ENCODE data around the gene SOX6.

SOX6 gene

DNA sequence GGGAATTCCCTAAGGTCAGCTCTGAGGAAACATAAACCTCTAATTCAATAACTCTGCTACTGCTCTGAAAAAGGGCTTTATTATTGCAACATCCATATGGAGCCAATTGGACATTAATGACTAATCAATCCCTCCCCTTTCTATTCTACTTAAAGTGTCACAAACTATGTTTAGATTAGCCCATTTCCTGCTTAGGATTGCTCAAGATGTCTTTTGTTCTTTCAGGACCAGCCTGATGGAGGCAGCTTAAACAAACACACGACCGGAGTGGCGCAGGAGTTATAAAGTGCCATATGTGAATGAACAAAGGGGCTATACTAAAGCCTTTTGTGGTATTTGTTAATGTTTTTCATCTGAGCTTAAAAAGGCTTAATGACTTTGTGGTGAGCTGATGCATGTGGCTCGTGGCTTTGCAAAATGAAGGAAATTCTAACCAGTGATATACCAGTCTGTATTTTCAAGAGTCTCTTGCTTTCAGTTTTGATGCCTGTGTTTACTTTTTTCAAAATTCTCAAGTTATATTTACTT lies 354.4 kb downstream of the SOX6 start:
- Histone ChIP-seq H3K27ac (ENCODE audit: insufficient read depth, low read depth, low read length, poor library complexity, severe bottlenecking) (no peak overlapping the region), H3K9me3 (ENCODE audit: control insufficient read depth, low read length) (no peaks in the 10 kb centered on the region), H3K4me3 (ENCODE audit: insufficient read depth, low read depth, low read length) (no peak overlapping the region), H3K36me3 (ENCODE audit: control insufficient read depth, insufficient read depth, low read length) (no peaks in the 10 kb centered on the region), H3K27me3 (ENCODE audit: control insufficient read depth, insufficient read depth, low read length, poor library complexity, severe bottlenecking) (no peaks in the 10 kb centered on the region), H3K4me1 (ENCODE audit: control insufficient read depth, insufficient read depth, low read length) (no peaks in the 10 kb centered on the region)
- WGBS, 2 experiments, result 60 to 77% methylated on average over 4 of the region's 4 CpGs

- Histone ChIP-seq H3K27me3 (ENCODE audit: control insufficient read depth, insufficient read depth, low read length, poor library complexity, severe bottlenecking) (no peaks in the 10 kb centered on the region), H3K27ac (ENCODE audit: insufficient read depth, low read depth, low read length, poor library complexity, severe bottlenecking) (no peak overlapping the region), H3K4me1 (ENCODE audit: control insufficient read depth, insufficient read depth, low read length) (no peaks in the 10 kb centered on the region), H3K36me3 (ENCODE audit: control insufficient read depth, insufficient read depth, low read length) (no peaks in the 10 kb centered on the region), H3K9me3 (ENCODE audit: control insufficient read depth, low read length) (no peaks in the 10 kb centered on the region), H3K4me3 (ENCODE audit: insufficient read depth, low read depth, low read length) (no peak overlapping the region)
- 91 to 94% methylated on average over 4 of the region's 4 CpGs for WGBS, 2 experiments
These were observed 355.2 kb downstream of the SOX6 start for GRCh38 chr11:16001044-16001568.

GRCh38 chr11:16000065-16000464 lies 356.3 kb downstream of the SOX6 start:
- Histone ChIP-seq H3K4me3 (ENCODE audit: insufficient read depth, low read depth, low read length) (no peak overlapping the region), H3K27ac (ENCODE audit: insufficient read depth, low read depth, low read length, poor library complexity, severe bottlenecking) (no peak overlapping the region), H3K27me3 (ENCODE audit: control insufficient read depth, insufficient read depth, low read length, poor library complexity, severe bottlenecking) (no peaks in the 10 kb centered on the region), H3K4me1 (ENCODE audit: control insufficient read depth, insufficient read depth, low read length) (no peaks in the 10 kb centered on the region), H3K9me3 (ENCODE audit: control insufficient read depth, low read length) (no peaks in the 10 kb centered on the region), H3K36me3 (ENCODE audit: control insufficient read depth, insufficient read depth, low read length) (no peaks in the 10 kb centered on the region)
- WGBS, 2 experiments, result 95 to 96% methylated on average over 1 of the region's 1 CpG

GRCh38 chr11:15993345-15993744 lies 363.0 kb downstream of the SOX6 start:
- no peaks in the 10 kb centered on the region for H3K9me3 ChIP-seq (ENCODE audit: control insufficient read depth, low read length)
- H3K27ac ChIP-seq (ENCODE audit: insufficient read depth, low read depth, low read length, poor library complexity, severe bottlenecking), result no peak overlapping the region
- H3K4me1 ChIP-seq (ENCODE audit: control insufficient read depth, insufficient read depth, low read length), result no peaks in the 10 kb centered on the region
- peaks cover 4% of the 10 kb centered on the region for H3K27me3 ChIP-seq (ENCODE audit: control insufficient read depth, insufficient read depth, low read length, poor library complexity, severe bottlenecking)
- 77 to 79% methylated on average over 4 of the region's 4 CpGs for WGBS, 2 experiments
- no peak overlapping the region for H3K4me3 ChIP-seq (ENCODE audit: insufficient read depth, low read depth, low read length)
- no peaks in the 10 kb centered on the region for H3K36me3 ChIP-seq (ENCODE audit: control insufficient read depth, insufficient read depth, low read length)

- Histone ChIP-seq H3K36me3 (ENCODE audit: control insufficient read depth, insufficient read depth, low read length) (no peaks in the 10 kb centered on the region), H3K4me1 (ENCODE audit: control insufficient read depth, insufficient read depth, low read length) (no peaks in the 10 kb centered on the region), H3K4me3 (ENCODE audit: insufficient read depth, low read depth, low read length) (no peak overlapping the region), H3K9me3 (ENCODE audit: control insufficient read depth, low read length) (no peaks in the 10 kb centered on the region), H3K27me3 (ENCODE audit: control insufficient read depth, insufficient read depth, low read length, poor library complexity, severe bottlenecking) (peaks cover 4% of the 10 kb centered on the region), H3K27ac (ENCODE audit: insufficient read depth, low read depth, low read length, poor library complexity, severe bottlenecking) (no peak overlapping the region)
- WGBS, 2 experiments, result 85 to 91% methylated on average over 3 of the region's 3 CpGs
These were observed 365.1 kb downstream of the SOX6 start for GRCh38 chr11:15991215-15991614.

- no peak overlapping the region for H3K27ac ChIP-seq (ENCODE audit: insufficient read depth, low read depth, low read length, poor library complexity, severe bottlenecking)
- H3K36me3 ChIP-seq (ENCODE audit: control insufficient read depth, insufficient read depth, low read length), result no peaks in the 10 kb centered on the region
- H3K4me1 ChIP-seq (ENCODE audit: control insufficient read depth, insufficient read depth, low read length), result no peaks in the 10 kb centered on the region
- no peaks in the 10 kb centered on the region for H3K9me3 ChIP-seq (ENCODE audit: control insufficient read depth, low read length)
- H3K4me3 ChIP-seq (ENCODE audit: insufficient read depth, low read depth, low read length), result no peak overlapping the region
- 63 to 70% methylated on average over 1 of the region's 1 CpG for WGBS, 2 experiments
- peaks cover under 1% of the 10 kb centered on the region for H3K27me3 ChIP-seq (ENCODE audit: control insufficient read depth, insufficient read depth, low read length, poor library complexity, severe bottlenecking)
These were observed 366.7 kb downstream of the SOX6 start for GRCh38 chr11:15989685-15990084.

GRCh38 chr11:15988693-15989231 lies 367.6 kb downstream of the SOX6 start:
- WGBS, 2 experiments, result 33 to 39% methylated on average over 14 of the region's 14 CpGs

GRCh38 chr11:15988016-15988550 lies 368.3 kb downstream of the SOX6 start:
- H3K27ac ChIP-seq (ENCODE audit: insufficient read depth, low read depth, low read length, poor library complexity, severe bottlenecking), result no peak overlapping the region
- WGBS, 2 experiments, result 90 to 100% methylated on average over 2 of the region's 2 CpGs
- H3K4me3 ChIP-seq (ENCODE audit: insufficient read depth, low read depth, low read length), result no peak overlapping the region
- H3K27me3 ChIP-seq (ENCODE audit: control insufficient read depth, insufficient read depth, low read length, poor library complexity, severe bottlenecking), result no peaks in the 10 kb centered on the region
- H3K4me1 ChIP-seq (ENCODE audit: control insufficient read depth, insufficient read depth, low read length), result no peaks in the 10 kb centered on the region
- no peaks in the 10 kb centered on the region for H3K9me3 ChIP-seq (ENCODE audit: control insufficient read depth, low read length)
- no peaks in the 10 kb centered on the region for H3K36me3 ChIP-seq (ENCODE audit: control insufficient read depth, insufficient read depth, low read length)

More at GRCh38 chr11:15988693-15989231, 367.6 kb downstream of the SOX6 start:
- Histone ChIP-seq H3K27me3 (ENCODE audit: control insufficient read depth, insufficient read depth, low read length, poor library complexity, severe bottlenecking) (no peaks in the 10 kb centered on the region), H3K27ac (ENCODE audit: insufficient read depth, low read depth, low read length, poor library complexity, severe bottlenecking) (no peak overlapping the region), H3K4me3 (ENCODE audit: insufficient read depth, low read depth, low read length) (no peak overlapping the region), H3K36me3 (ENCODE audit: control insufficient read depth, insufficient read depth, low read length) (no peaks in the 10 kb centered on the region), H3K9me3 (ENCODE audit: control insufficient read depth, low read length) (no peaks in the 10 kb centered on the region), H3K4me1 (ENCODE audit: control insufficient read depth, insufficient read depth, low read length) (no peaks in the 10 kb centered on the region)

DNA sequence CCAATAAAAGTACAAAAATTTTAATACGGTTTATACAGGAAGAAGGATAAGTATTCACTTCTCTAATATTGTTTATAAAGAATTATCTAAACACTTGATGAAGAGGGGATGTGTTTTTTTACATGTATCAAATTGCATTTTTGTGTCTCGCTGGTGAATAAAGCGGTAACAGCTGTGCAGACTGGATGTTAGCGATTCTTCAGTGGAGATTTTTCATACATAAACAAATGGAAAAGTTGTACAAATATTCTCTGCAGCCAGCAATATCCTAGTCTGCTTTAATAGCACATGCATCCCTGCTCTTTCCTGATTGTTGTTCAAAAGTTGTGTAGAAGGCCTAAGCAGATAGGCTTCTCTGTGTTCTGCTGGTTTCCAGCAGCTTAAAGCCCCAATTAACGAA lies 369.3 kb downstream of the SOX6 start:
- Histone ChIP-seq H3K27me3 (ENCODE audit: control insufficient read depth, insufficient read depth, low read length, poor library complexity, severe bottlenecking) (no peaks in the 10 kb centered on the region), H3K4me3 (ENCODE audit: insufficient read depth, low read depth, low read length) (no peak overlapping the region), H3K9me3 (ENCODE audit: control insufficient read depth, low read length) (no peaks in the 10 kb centered on the region), H3K4me1 (ENCODE audit: control insufficient read depth, insufficient read depth, low read length) (no peaks in the 10 kb centered on the region), H3K36me3 (ENCODE audit: control insufficient read depth, insufficient read depth, low read length) (no peaks in the 10 kb centered on the region), H3K27ac (ENCODE audit: insufficient read depth, low read depth, low read length, poor library complexity, severe bottlenecking) (no peak overlapping the region)
- 84 to 86% methylated on average over 4 of the region's 5 CpGs for whole genome bisulfite sequencing, 2 experiments

- Histone ChIP-seq H3K9me3 (ENCODE audit: control insufficient read depth, low read length) (no peaks in the 10 kb centered on the region), H3K36me3 (ENCODE audit: control insufficient read depth, insufficient read depth, low read length) (no peaks in the 10 kb centered on the region), H3K27me3 (ENCODE audit: control insufficient read depth, insufficient read depth, low read length, poor library complexity, severe bottlenecking) (no peaks in the 10 kb centered on the region), H3K4me3 (ENCODE audit: insufficient read depth, low read depth, low read length) (no peak overlapping the region), H3K27ac (ENCODE audit: insufficient read depth, low read depth, low read length, poor library complexity, severe bottlenecking) (no peak overlapping the region), H3K4me1 (ENCODE audit: control insufficient read depth, insufficient read depth, low read length) (no peaks in the 10 kb centered on the region)
These were observed 370.5 kb downstream of the SOX6 start for GRCh38 chr11:15985860-15986139.

Data from ectodermal cell (in vitro differentiated cells).